PC-9 (cell line): ENCODE results near the gene CSNK2A2.

ENCODE experiments used
- CTCF ChIP-seq: fragments of 200-600 bp; sonication (generic); conservative IDR thresholded peaks from 2 replicates; pipeline ENCODE4 v1.6.1; 2017; ENCODE audit warnings: mixed run types, antibody characterized with exemption, mild to moderate bottlenecking, moderate library complexity
- EZH2 ChIP-seq: fragments of 200-600 bp; sonication (generic); IDR thresholded peaks from 2 replicates; pipeline ENCODE4 v1.8.0; 2017; ENCODE audit warnings: antibody characterized with exemption, low read depth

- TF ChIP-seq CTCF, result no peak
- TF ChIP-seq EZH2, result no peak
These were observed 3.3 kb upstream of the CSNK2A2 start for GRCh38 chr16:58201163-58201562.
